Measurements from ENCODE around the gene RWDD1.

DNA sequence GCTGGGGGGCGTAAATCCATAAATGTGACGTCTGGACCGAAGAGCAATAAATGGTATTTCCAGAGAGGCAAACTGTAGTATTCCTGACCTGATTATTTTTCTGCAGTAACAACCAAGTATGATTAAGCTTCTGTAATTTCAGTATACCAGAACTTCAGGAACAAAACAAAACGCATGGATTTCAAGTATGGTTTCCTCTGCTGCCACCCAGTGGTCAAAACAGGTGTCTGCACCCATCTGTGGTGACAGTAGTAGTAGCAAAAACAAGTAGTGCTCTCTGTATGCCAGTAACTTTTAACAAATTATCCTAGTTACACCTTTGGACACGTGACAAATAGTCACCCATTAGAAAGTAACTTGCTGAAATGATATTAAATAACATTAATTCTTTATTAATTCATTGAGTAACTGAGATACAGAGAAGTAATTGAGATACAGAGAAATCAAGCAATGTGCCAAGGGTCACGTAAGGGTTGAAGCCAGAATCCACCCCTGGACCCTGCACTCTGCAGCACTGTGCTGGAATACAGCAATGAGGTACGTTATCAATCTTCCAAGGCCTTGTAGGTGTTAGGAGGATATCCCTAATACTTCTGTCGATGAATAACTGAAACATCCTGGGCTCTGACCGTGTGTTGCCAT is 9.8 kb upstream of the RWDD1 start:
- TF ChIP-seq, protein P1, sequence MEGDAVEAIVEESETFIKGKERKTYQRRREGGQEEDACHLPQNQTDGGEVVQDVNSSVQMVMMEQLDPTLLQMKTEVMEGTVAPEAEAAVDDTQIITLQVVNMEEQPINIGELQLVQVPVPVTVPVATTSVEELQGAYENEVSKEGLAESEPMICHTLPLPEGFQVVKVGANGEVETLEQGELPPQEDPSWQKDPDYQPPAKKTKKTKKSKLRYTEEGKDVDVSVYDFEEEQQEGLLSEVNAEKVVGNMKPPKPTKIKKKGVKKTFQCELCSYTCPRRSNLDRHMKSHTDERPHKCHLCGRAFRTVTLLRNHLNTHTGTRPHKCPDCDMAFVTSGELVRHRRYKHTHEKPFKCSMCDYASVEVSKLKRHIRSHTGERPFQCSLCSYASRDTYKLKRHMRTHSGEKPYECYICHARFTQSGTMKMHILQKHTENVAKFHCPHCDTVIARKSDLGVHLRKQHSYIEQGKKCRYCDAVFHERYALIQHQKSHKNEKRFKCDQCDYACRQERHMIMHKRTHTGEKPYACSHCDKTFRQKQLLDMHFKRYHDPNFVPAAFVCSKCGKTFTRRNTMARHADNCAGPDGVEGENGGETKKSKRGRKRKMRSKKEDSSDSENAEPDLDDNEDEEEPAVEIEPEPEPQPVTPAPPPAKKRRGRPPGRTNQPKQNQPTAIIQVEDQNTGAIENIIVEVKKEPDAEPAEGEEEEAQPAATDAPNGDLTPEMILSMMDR (conservative IDR thresholded peaks at IDR 0.05; ENCODE audit: low read depth, low read length), result peak; percentile 84
- TF ChIP-seq EZH2 (IDR thresholded peaks at IDR 0.05; ENCODE audit: low read length, unreplicated experiment), result no peak
- no peak for TF ChIP-seq EZH2phosphoT487 (IDR thresholded peaks at IDR 0.05; ENCODE audit: borderline replicate concordance, low read length)

Data from PC-3 (cell line).